Measurements from ENCODE around the gene CTIF. TPM values are rescaled to one million over a fixed set of nuclear protein-coding genes. Genes with fewer than 3 reads are reported as not detected.

The CTIF gene
- total and polyA plus RNA-seq, 2 experiments from 2014 or later: 8.6 to 14.4 TPM

DNA sequence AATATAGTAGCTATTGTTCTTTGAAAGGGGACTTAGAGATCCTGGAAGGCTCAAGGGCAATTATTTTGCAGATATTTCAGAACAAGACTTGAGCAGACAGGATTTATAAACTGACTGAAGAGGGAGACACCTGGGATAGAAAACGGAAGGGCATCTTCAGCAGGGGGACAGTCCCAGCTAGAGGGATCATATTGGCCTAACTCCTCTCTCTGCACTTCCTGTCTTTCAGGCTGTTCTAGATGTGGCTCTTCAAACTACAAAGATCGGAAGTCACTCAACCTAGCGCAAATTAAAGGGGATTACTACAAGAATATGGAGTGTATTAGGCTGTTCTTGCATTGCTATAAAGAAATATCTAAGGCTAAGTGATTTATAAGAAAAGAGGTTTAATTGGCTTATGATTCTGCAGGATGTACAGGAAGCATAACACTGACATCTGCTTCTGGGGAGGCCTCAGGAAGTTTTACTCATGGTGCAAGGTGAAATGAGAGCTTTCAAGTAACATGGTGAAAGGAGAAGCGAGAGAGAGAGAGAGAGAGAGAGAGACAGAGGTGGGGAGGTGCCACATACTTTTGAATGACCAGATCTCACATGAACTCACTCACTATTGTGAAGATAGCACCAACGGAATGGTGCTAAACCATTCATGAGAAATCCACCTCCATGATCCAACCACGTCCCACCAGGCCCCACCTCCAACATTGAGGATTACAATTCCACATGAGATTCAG lies 5.3 kb upstream of the CTIF start (continued):
- TF ChIP-seq, protein P1, sequence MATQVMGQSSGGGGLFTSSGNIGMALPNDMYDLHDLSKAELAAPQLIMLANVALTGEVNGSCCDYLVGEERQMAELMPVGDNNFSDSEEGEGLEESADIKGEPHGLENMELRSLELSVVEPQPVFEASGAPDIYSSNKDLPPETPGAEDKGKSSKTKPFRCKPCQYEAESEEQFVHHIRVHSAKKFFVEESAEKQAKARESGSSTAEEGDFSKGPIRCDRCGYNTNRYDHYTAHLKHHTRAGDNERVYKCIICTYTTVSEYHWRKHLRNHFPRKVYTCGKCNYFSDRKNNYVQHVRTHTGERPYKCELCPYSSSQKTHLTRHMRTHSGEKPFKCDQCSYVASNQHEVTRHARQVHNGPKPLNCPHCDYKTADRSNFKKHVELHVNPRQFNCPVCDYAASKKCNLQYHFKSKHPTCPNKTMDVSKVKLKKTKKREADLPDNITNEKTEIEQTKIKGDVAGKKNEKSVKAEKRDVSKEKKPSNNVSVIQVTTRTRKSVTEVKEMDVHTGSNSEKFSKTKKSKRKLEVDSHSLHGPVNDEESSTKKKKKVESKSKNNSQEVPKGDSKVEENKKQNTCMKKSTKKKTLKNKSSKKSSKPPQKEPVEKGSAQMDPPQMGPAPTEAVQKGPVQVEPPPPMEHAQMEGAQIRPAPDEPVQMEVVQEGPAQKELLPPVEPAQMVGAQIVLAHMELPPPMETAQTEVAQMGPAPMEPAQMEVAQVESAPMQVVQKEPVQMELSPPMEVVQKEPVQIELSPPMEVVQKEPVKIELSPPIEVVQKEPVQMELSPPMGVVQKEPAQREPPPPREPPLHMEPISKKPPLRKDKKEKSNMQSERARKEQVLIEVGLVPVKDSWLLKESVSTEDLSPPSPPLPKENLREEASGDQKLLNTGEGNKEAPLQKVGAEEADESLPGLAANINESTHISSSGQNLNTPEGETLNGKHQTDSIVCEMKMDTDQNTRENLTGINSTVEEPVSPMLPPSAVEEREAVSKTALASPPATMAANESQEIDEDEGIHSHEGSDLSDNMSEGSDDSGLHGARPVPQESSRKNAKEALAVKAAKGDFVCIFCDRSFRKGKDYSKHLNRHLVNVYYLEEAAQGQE (IDR thresholded peaks at IDR 0.05; ENCODE audit: unreplicated experiment): no peak
- TF ChIP-seq EZH2 (IDR thresholded peaks at IDR 0.05; ENCODE audit: low read depth, unreplicated experiment) (no peak), JUNB (IDR thresholded peaks at IDR 0.05; ENCODE audit: unreplicated experiment) (no peak), STAT1 (IDR thresholded peaks at IDR 0.05; ENCODE audit: unreplicated experiment) (no peak), EZH2phosphoT487 (IDR thresholded peaks at IDR 0.05; ENCODE audit: unreplicated experiment) (no peak), ZNF331 (CRISPR knock-in tag; IDR thresholded peaks at IDR 0.05; ENCODE audit: low read depth) (no peak)

DNA sequence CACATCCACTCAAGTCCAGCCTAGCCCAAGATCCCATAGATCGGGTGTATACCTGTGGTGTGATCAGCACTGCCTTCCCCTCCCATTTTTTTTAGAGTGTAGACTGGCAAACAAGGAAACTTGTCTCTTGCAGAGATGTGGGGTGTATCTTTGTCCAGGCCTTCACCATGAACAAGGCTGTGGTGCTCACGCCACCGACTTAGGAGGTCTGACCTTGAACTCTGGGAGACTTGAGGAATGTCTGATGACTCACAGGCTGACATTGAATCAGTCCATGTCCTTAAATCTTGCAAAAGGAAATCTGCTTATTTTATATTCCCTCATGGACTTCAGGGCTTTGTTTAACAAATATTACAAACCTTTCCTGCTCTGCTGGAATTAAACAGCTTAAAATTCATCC lies 4.5 kb upstream of the CTIF start:
- ATAC-seq (no peak), DNase-seq (ENCODE audit: low spot score) (no peak)
- H3K27ac ChIP-seq (ENCODE audit: low read depth): no peak overlapping the region
- Mint-ChIP-seq H3K36me3 (ENCODE audit: low read depth) (no peaks in the 10 kb centered on the region), H3K9me3 (no peaks in the 10 kb centered on the region; the same call in 2 of the 3 replicates), H3K4me1 (peaks cover 14% of the 10 kb centered on the region), H3K27me3 (ENCODE audit: insufficient read depth, low read depth, poor library complexity) (peaks cover 13% of the 10 kb centered on the region), H3K4me3 (no peak overlapping the region), H3K27ac (no peak overlapping the region)
- no peak overlapping the region for H3K4me2 ChIP-seq
- H3K4me3 ChIP-seq: no peak overlapping the region
- no peaks in the 10 kb centered on the region for H4K20me1 ChIP-seq (replicated peaks; ENCODE audit: insufficient read depth)
- no peaks in the 10 kb centered on the region for H3K27me3 ChIP-seq (ENCODE audit: insufficient read depth)
- H3F3A ChIP-seq (replicated peaks; ENCODE audit: low read depth): peaks cover under 1% of the 10 kb centered on the region; the same call in 1 of the 2 replicates
- no peaks in the 10 kb centered on the region for H3K9me2 ChIP-seq (ENCODE audit: insufficient read depth)
- no peak overlapping the region for H2AFZ ChIP-seq
- no peaks in the 10 kb centered on the region for H3K79me2 ChIP-seq (replicated peaks; ENCODE audit: insufficient read depth)
- peaks cover 12% of the 10 kb centered on the region for H3K4me1 ChIP-seq (ENCODE audit: insufficient read depth)
- no peaks in the 10 kb centered on the region for H3K36me3 ChIP-seq (ENCODE audit: insufficient read depth)
- TF ChIP-seq, protein P2, sequence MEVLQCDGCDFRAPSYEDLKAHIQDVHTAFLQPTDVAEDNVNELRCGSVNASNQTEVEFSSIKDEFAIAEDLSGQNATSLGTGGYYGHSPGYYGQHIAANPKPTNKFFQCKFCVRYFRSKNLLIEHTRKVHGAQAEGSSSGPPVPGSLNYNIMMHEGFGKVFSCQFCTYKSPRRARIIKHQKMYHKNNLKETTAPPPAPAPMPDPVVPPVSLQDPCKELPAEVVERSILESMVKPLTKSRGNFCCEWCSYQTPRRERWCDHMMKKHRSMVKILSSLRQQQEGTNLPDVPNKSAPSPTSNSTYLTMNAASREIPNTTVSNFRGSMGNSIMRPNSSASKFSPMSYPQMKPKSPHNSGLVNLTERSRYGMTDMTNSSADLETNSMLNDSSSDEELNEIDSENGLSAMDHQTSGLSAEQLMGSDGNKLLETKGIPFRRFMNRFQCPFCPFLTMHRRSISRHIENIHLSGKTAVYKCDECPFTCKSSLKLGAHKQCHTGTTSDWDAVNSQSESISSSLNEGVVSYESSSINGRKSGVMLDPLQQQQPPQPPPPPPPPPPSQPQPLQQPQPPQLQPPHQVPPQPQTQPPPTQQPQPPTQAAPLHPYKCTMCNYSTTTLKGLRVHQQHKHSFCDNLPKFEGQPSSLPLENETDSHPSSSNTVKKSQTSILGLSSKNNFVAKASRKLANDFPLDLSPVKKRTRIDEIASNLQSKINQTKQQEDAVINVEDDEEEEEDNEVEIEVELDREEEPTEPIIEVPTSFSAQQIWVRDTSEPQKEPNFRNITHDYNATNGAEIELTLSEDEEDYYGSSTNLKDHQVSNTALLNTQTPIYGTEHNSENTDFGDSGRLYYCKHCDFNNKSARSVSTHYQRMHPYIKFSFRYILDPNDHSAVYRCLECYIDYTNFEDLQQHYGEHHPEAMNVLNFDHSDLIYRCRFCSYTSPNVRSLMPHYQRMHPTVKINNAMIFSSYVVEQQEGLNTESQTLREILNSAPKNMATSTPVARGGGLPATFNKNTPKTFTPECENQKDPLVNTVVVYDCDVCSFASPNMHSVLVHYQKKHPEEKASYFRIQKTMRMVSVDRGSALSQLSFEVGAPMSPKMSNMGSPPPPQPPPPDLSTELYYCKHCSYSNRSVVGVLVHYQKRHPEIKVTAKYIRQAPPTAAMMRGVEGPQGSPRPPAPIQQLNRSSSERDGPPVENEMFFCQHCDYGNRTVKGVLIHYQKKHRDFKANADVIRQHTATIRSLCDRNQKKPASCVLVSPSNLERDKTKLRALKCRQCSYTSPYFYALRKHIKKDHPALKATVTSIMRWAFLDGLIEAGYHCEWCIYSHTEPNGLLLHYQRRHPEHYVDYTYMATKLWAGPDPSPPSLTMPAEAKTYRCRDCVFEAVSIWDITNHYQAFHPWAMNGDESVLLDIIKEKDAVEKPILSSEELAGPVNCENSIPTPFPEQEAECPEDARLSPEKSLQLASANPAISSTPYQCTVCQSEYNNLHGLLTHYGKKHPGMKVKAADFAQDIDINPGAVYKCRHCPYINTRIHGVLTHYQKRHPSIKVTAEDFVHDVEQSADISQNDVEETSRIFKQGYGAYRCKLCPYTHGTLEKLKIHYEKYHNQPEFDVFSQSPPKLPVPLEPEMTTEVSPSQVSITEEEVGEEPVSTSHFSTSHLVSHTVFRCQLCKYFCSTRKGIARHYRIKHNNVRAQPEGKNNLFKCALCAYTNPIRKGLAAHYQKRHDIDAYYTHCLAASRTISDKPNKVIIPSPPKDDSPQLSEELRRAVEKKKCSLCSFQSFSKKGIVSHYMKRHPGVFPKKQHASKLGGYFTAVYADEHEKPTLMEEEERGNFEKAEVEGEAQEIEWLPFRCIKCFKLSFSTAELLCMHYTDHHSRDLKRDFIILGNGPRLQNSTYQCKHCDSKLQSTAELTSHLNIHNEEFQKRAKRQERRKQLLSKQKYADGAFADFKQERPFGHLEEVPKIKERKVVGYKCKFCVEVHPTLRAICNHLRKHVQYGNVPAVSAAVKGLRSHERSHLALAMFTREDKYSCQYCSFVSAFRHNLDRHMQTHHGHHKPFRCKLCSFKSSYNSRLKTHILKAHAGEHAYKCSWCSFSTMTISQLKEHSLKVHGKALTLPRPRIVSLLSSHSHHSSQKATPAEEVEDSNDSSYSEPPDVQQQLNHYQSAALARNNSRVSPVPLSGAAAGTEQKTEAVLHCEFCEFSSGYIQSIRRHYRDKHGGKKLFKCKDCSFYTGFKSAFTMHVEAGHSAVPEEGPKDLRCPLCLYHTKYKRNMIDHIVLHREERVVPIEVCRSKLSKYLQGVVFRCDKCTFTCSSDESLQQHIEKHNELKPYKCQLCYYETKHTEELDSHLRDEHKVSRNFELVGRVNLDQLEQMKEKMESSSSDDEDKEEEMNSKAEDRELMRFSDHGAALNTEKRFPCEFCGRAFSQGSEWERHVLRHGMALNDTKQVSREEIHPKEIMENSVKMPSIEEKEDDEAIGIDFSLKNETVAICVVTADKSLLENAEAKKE (CRISPR knock-in tag; IDR thresholded peaks at IDR 0.05): no peak
- TF ChIP-seq NANOG (IDR thresholded peaks at IDR 0.05; ENCODE audit: borderline replicate concordance) (no peak), ZNF331 (CRISPR knock-in tag; IDR thresholded peaks at IDR 0.05; ENCODE audit: low read depth) (no peak), EZH2 (IDR thresholded peaks at IDR 0.05; ENCODE audit: low read depth, unreplicated experiment) (no peak), CREB1 (CRISPR knock-in tag; IDR thresholded peaks at IDR 0.05; ENCODE audit: low read depth) (no peak), EZH2phosphoT487 (IDR thresholded peaks at IDR 0.05; ENCODE audit: unreplicated experiment) (no peak), ZNF114 (CRISPR knock-in tag; IDR thresholded peaks at IDR 0.05) (no peak), JUNB (IDR thresholded peaks at IDR 0.05; ENCODE audit: unreplicated experiment) (no peak)
- TF ChIP-seq, protein P3, sequence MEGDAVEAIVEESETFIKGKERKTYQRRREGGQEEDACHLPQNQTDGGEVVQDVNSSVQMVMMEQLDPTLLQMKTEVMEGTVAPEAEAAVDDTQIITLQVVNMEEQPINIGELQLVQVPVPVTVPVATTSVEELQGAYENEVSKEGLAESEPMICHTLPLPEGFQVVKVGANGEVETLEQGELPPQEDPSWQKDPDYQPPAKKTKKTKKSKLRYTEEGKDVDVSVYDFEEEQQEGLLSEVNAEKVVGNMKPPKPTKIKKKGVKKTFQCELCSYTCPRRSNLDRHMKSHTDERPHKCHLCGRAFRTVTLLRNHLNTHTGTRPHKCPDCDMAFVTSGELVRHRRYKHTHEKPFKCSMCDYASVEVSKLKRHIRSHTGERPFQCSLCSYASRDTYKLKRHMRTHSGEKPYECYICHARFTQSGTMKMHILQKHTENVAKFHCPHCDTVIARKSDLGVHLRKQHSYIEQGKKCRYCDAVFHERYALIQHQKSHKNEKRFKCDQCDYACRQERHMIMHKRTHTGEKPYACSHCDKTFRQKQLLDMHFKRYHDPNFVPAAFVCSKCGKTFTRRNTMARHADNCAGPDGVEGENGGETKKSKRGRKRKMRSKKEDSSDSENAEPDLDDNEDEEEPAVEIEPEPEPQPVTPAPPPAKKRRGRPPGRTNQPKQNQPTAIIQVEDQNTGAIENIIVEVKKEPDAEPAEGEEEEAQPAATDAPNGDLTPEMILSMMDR (conservative IDR thresholded peaks at IDR 0.05; ENCODE audit: low read depth in 2 of 2): no peak
